SK-N-SH treated with all-trans-retinoic acid at 6 μM for 48 hours (cell line): ENCODE measurements around the gene PPL.

ENCODE experiments used
- ATAC-seq: fragments of 200-7000 bp; cut with Tn5 transposase; 3 replicates; pipeline ENCODE4 v1.9.1; 2020; ENCODE audit warnings: mild to moderate bottlenecking, moderate library complexity
- ARNTL ChIP-seq: fragments of 450-650 bp; formaldehyde crosslinking; IDR thresholded peaks from 2 replicates; pipeline ENCODE4 v1.5.0; 2020; ENCODE audit warnings: low read depth, mild to moderate bottlenecking, moderate library complexity, borderline replicate concordance
- BACH2 ChIP-seq: fragments of 250-450 bp; sonication (Bioruptor Pico); IDR thresholded peaks from 2 replicates; pipeline ENCODE4 v1.9.0; 2021; ENCODE audit warnings: mild to moderate bottlenecking, borderline replicate concordance
- CREB5 ChIP-seq: fragments of 250-450 bp; sonication (Bioruptor Pico); IDR thresholded peaks from 2 replicates; pipeline ENCODE4 v1.5.1; 2020; ENCODE audit warnings: low read depth, mild to moderate bottlenecking, moderate library complexity
- CSDC2 ChIP-seq: fragments of 250-450 bp; sonication (Bioruptor Pico); IDR thresholded peaks from 2 replicates; pipeline ENCODE4 v1.5.0; 2020; ENCODE audit warnings: mild to moderate bottlenecking, moderate library complexity
- ESRRG ChIP-seq: fragments of 250-450 bp; sonication (Bioruptor Pico); IDR thresholded peaks from 2 replicates; pipeline ENCODE4 v1.6.1; 2021; ENCODE audit warnings: mild to moderate bottlenecking
- GLIS3 ChIP-seq: fragments of 250-450 bp; sonication (Bioruptor Pico); IDR thresholded peaks from 2 replicates; pipeline ENCODE4 v1.5.0; 2020; ENCODE audit warnings: mild to moderate bottlenecking, moderate library complexity
- ISL1 ChIP-seq: fragments of 250-450 bp; sonication (Bioruptor Pico); IDR thresholded peaks from 2 replicates; pipeline ENCODE4 v2.1.2; 2022; ENCODE audit warnings: mild to moderate bottlenecking, moderate library complexity
- OSR1 ChIP-seq: fragments of 250-450 bp; sonication (Bioruptor Pico); IDR thresholded peaks from 2 replicates; pipeline ENCODE4 v1.8.0; 2022; ENCODE audit warnings: moderate library complexity, mild to moderate bottlenecking, inconsistent platforms
- PATZ1 ChIP-seq: fragments of 250-450 bp; sonication (Bioruptor Pico); IDR thresholded peaks from 2 replicates; pipeline ENCODE4 v1.8.0; 2020; ENCODE audit warnings: mild to moderate bottlenecking, moderate library complexity, borderline replicate concordance
- POU6F1 ChIP-seq: fragments of 250-450 bp; sonication (Bioruptor Pico); IDR thresholded peaks from 2 replicates; pipeline ENCODE4 v1.8.0; 2021; ENCODE audit warnings: low read depth, mild to moderate bottlenecking, moderate library complexity, borderline replicate concordance
- PPARA ChIP-seq: fragments of 250-450 bp; sonication (Bioruptor Pico); IDR thresholded peaks from 2 replicates; pipeline ENCODE4 v1.5.0; 2020; ENCODE audit warnings: mild to moderate bottlenecking, borderline replicate concordance
- SNAI2 ChIP-seq: fragments of 250-450 bp; sonication (Bioruptor Pico); IDR thresholded peaks from 2 replicates; pipeline ENCODE4 v1.5.0; 2020; ENCODE audit warnings: mild to moderate bottlenecking, moderate library complexity
- TCF4 ChIP-seq: fragments of 250-450 bp; sonication (Bioruptor Pico); IDR thresholded peaks from 2 replicates; pipeline ENCODE4 v1.8.0; 2021; ENCODE audit warnings: mild to moderate bottlenecking, moderate library complexity, borderline replicate concordance
- TOX ChIP-seq: fragments of 250-450 bp; sonication (Bioruptor Pico); IDR thresholded peaks from 2 replicates; pipeline ENCODE4 v1.8.0; 2021; ENCODE audit warnings: mild to moderate bottlenecking, moderate library complexity, borderline replicate concordance
- ZNF565 ChIP-seq: fragments of 450-650 bp; formaldehyde crosslinking; conservative IDR thresholded peaks from 2 replicates; pipeline ENCODE4 v1.5.0; 2020; ENCODE audit warnings: low read depth, mild to moderate bottlenecking, moderate library complexity
- ZNF70 ChIP-seq: fragments of 450-650 bp; formaldehyde crosslinking; IDR thresholded peaks from 2 replicates; pipeline ENCODE4 v1.5.0; 2020; ENCODE audit warnings: mild to moderate bottlenecking, moderate library complexity
- TF ChIP-seq, protein P1 (sequence below): fragments of 250-450 bp; sonication (Bioruptor Pico); IDR thresholded peaks from 2 replicates; pipeline ENCODE4 v1.5.0; 2020; ENCODE audit warnings: mild to moderate bottlenecking, moderate library complexity
- TF ChIP-seq, protein P2 (sequence below): fragments of 250-450 bp; sonication (Bioruptor Pico); IDR thresholded peaks from 2 replicates; pipeline ENCODE4 v1.5.1; 2021; ENCODE audit warnings: mild to moderate bottlenecking, moderate library complexity

PPL gene

DNA sequence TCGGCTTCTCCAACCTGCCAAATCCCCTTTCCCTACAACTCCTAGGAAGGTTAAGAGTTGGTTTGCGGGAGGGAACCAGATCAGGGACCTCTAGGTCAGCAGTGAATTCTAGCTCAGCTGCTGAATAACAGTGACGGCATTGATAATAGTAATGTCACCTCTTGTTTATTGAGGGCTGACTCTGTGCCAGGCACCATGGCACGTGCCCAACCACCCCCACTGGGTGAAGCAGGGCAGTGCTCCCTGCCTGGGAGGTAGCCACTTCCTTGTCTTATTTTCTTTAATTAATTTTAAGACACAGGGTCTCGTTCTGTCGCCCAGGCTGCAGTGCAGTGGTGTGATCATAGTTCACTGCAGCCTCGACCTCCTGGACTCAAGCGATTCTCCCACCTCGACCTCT is 5.5 kb upstream of the PPL start (continued):
- no peak for TF ChIP-seq CSDC2 (CRISPR knock-in tag)
- no peak for TF ChIP-seq OSR1 (CRISPR knock-in tag)
- TF ChIP-seq, protein P1, sequence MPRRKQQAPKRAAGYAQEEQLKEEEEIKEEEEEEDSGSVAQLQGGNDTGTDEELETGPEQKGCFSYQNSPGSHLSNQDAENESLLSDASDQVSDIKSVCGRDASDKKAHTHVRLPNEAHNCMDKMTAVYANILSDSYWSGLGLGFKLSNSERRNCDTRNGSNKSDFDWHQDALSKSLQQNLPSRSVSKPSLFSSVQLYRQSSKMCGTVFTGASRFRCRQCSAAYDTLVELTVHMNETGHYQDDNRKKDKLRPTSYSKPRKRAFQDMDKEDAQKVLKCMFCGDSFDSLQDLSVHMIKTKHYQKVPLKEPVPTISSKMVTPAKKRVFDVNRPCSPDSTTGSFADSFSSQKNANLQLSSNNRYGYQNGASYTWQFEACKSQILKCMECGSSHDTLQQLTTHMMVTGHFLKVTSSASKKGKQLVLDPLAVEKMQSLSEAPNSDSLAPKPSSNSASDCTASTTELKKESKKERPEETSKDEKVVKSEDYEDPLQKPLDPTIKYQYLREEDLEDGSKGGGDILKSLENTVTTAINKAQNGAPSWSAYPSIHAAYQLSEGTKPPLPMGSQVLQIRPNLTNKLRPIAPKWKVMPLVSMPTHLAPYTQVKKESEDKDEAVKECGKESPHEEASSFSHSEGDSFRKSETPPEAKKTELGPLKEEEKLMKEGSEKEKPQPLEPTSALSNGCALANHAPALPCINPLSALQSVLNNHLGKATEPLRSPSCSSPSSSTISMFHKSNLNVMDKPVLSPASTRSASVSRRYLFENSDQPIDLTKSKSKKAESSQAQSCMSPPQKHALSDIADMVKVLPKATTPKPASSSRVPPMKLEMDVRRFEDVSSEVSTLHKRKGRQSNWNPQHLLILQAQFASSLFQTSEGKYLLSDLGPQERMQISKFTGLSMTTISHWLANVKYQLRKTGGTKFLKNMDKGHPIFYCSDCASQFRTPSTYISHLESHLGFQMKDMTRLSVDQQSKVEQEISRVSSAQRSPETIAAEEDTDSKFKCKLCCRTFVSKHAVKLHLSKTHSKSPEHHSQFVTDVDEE, result no peak
- no peak for TF ChIP-seq PPARA
- no peak for TF ChIP-seq ISL1 (CRISPR knock-in tag)

- TF ChIP-seq SNAI2 (no peak), POU6F1 (CRISPR knock-in tag) (no peak)
- TF ChIP-seq, protein P2, sequence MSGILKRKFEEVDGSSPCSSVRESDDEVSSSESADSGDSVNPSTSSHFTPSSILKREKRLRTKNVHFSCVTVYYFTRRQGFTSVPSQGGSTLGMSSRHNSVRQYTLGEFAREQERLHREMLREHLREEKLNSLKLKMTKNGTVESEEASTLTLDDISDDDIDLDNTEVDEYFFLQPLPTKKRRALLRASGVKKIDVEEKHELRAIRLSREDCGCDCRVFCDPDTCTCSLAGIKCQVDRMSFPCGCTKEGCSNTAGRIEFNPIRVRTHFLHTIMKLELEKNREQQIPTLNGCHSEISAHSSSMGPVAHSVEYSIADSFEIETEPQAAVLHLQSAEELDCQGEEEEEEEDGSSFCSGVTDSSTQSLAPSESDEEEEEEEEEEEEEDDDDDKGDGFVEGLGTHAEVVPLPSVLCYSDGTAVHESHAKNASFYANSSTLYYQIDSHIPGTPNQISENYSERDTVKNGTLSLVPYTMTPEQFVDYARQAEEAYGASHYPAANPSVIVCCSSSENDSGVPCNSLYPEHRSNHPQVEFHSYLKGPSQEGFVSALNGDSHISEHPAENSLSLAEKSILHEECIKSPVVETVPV, result no peak
- no peak for ATAC-seq
Measured at GRCh38 chr16:4940719-4941118, 3.8 kb upstream of the PPL start.

- ATAC-seq, result no peak
- TF ChIP-seq SNAI2 (no peak), ARNTL (no peak), ZNF565 (CRISPR knock-in tag) (no peak), CREB5 (CRISPR knock-in tag) (no peak), PATZ1 (CRISPR knock-in tag) (no peak), TOX (CRISPR knock-in tag) (no peak), ESRRG (CRISPR knock-in tag) (no peak), BACH2 (CRISPR knock-in tag) (no peak), CSDC2 (CRISPR knock-in tag) (no peak), ZNF70 (CRISPR knock-in tag) (no peak), ISL1 (CRISPR knock-in tag) (no peak), TCF4 (CRISPR knock-in tag) (no peak), GLIS3 (CRISPR knock-in tag) (no peak)
- TF ChIP-seq, protein P1, result no peak
Measured at GRCh38 chr16:4938683-4939030, 1.7 kb upstream of the PPL start.
